T-helper 1 cell treated with Interleukin-12 subunit alpha and Interleukin-12 subunit beta and Interleukin-4 antibody, amounts not matched to agents 30 μg/mL and 1 μg/mL, for 36 hours (primary cell): ENCODE measurements around the gene FAM156B.
"Not testable (repeated sequence)": the region's sequence is repeated elsewhere in the genome, so short reads cannot be mapped to it uniquely, and the experiment has no call there.

Experiments used
- H3K27ac Mint-ChIP-seq: one replicate; pipeline ENCODE4 v1.8.0; 2021; ENCODE audit warnings: mild to moderate bottlenecking, mixed read lengths
- H3K27me3 Mint-ChIP-seq: one replicate; pipeline ENCODE4 v1.8.0; 2021; ENCODE audit warnings: low read depth, mixed read lengths
- H3K36me3 Mint-ChIP-seq: one replicate; pipeline ENCODE4 v1.8.0; 2021; ENCODE audit warnings: low read depth, mixed read lengths
- H3K4me1 Mint-ChIP-seq: one replicate; pipeline ENCODE4 v1.8.0; 2021; ENCODE audit warnings: low read depth, mixed read lengths
- H3K4me3 Mint-ChIP-seq: one replicate; pipeline ENCODE4 v1.8.0; 2021; ENCODE audit warnings: mild to moderate bottlenecking, moderate library complexity, mixed read lengths
- H3K9me3 Mint-ChIP-seq: one replicate; pipeline ENCODE4 v1.8.0; 2021; ENCODE audit warnings: mixed read lengths

Gene FAM156B

DNA sequence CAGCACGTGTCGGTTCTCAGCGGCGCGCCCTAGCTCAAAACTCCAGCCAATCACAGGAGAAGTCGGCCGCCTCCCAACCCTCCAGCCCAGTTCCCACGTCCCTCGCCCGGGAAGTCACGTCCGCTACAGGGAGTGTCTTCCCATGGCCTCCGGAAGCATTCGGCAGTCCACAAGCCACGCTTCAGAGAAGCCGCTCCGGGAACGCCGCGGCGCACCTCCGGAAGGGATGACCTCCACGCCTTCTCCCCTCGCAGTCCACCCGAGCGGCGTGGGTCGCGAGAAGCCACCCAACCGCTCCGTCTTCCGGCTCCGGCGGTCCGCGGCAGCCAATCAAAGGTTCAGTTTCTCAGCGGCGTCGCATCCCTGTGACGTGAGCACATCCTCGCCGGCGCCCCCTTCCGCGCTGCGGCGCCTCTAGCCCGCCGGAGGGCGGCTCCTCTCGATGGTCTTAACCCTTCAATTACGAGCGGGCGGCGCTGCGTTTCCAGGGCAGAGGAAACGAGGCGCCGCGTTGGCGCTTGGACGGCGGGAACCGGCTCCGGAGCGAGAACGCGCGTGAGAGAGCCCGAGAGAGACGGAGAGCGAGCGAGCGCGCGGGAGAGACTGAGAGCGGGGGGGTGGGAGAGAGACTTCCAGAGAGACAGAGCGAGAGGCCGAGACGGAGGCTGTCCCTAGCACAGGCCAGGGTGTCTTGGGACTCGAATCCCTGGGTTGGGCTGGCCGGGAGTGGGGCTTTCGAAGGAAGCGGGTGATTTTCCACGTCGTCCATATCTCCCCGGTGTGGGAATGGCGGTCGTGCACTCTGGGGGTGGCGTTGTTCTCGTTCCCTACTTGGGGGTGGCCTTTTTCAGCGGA is at the start of gene FAM156B:
Gene FAM156B, plus strand, starts transcription at position 476 of the 855 bp plus-strand sequence. CDS start 9,896 bp downstream, outside the sequence.
- H3K4me3 Mint-ChIP-seq, H3K4me1 Mint-ChIP-seq, H3K27me3 Mint-ChIP-seq, H3K36me3 Mint-ChIP-seq, H3K27ac Mint-ChIP-seq, H3K9me3 Mint-ChIP-seq: not testable (repeated sequence)

DNA sequence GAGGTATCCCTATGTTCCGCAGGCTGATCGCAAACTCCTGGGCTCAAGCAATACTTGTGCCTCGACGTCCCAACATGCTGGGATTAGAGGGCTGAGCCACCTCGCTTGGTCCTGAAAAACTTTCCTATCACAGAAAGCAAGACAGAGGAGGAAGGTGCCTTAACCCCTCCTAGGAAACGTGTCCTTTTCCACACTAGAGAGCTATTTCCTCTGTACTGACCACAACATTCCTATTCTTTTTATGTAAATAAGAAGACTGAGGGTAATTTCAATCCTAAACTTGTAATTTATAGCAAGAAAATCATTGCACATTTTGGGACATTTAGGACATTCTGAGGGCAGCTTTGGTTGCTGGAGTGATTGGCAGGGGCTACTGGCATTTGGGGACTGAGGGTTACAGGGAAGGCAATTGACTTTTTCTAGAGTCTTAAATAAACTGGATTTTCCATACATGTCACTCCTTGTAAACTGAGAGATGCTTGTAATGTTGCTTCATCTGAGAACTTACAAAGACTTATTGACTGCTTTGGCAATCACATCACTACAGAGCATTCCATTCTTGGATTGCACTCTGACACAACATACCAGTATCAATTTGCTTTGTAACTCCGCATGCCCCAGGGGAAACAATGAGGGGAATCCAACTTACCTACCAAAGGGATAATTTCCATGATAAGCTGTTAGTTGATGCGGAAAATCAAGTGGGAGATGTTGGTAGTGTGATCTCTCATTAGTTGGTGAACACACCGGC is 44.8 kb upstream of the FAM156B start:
- Mint-ChIP-seq H3K27me3 (peaks cover 4% of the 10 kb centered on the region), H3K4me1 (no peaks in the 10 kb centered on the region), H3K27ac (no peak overlapping the region), H3K4me3 (no peak overlapping the region), H3K36me3 (no peaks in the 10 kb centered on the region), H3K9me3 (no peaks in the 10 kb centered on the region)

DNA sequence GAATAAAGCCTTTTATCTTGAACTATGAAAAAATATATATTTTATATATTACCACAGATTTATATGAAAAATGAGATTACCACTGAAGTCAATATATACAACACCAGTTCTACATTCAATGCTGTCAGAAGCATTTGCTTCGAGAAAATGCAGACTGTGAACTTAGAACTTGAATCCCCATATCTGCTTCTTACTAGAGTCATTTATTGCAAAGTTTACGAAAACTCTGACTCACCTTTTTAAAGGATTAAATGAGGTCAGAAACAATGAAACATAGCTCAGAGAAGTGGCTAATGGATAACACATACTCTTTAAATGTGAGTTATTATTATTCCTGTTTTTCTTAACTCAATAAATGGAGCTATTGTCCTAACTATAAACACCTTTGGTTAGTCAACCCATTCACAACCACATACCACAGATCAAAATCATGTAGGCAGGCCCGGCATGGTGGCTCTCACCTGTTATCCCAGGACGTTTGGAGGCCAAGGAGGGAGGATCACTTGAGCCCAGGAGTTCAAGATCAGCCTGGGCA is 40.1 kb upstream of the FAM156B start:
- H3K4me3 Mint-ChIP-seq, H3K27me3 Mint-ChIP-seq, H3K36me3 Mint-ChIP-seq, H3K9me3 Mint-ChIP-seq, H3K27ac Mint-ChIP-seq, H3K4me1 Mint-ChIP-seq: not testable (repeated sequence)

DNA sequence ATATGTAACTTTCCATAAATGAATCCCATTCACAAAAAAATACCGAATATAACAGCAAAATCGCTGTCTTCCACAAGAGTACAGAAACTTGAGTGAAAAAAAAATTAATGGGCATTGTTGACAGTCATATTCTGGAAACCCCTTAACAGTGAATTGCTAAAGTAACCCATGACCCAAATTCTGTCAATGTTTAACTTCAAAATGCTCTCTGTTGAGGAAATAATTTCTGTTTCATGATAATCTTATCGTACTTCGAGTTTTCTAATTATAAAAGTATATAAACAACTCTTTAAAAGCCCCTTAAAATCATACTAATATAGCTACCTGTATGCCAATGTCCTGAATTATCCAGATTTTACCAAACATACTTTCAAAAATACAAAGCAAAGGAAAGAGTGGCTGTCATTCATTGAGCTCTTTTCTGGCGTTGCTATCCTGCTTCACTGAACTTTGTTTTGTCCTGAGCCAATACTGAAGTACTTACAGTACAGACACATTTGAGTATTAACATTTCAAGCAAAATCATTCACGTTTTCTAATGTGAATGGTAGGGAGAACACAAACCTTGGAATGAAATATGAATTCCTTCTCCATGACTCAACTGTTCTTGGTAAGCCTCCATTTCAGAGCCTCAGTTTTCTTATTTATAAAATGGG is 31.7 kb upstream of the FAM156B start:
- no peaks in the 10 kb centered on the region for H3K9me3 Mint-ChIP-seq
- peaks cover 3% of the 10 kb centered on the region for H3K27me3 Mint-ChIP-seq
- H3K4me3 Mint-ChIP-seq, result no peak overlapping the region
- H3K4me1 Mint-ChIP-seq, result no peaks in the 10 kb centered on the region
- H3K27ac Mint-ChIP-seq, result no peak overlapping the region
- no peaks in the 10 kb centered on the region for H3K36me3 Mint-ChIP-seq

GRCh38 chrX:52867610-52868348 is 29.4 kb upstream of the FAM156B start, which contains the start of gene XAGE3:
TSS of gene XAGE3 (minus strand) at chrX:52868083. CDS start at chrX:52867133, 950 bp downstream.
- H3K36me3 Mint-ChIP-seq, result no peaks in the 10 kb centered on the region
- H3K4me1 Mint-ChIP-seq, result no peaks in the 10 kb centered on the region
- H3K9me3 Mint-ChIP-seq, result no peaks in the 10 kb centered on the region
- H3K27me3 Mint-ChIP-seq, result peaks cover 3% of the 10 kb centered on the region
- H3K4me3 Mint-ChIP-seq, result no peak within 1 kb of the TSS
- no peak within 1 kb of the TSS for H3K27ac Mint-ChIP-seq

DNA sequence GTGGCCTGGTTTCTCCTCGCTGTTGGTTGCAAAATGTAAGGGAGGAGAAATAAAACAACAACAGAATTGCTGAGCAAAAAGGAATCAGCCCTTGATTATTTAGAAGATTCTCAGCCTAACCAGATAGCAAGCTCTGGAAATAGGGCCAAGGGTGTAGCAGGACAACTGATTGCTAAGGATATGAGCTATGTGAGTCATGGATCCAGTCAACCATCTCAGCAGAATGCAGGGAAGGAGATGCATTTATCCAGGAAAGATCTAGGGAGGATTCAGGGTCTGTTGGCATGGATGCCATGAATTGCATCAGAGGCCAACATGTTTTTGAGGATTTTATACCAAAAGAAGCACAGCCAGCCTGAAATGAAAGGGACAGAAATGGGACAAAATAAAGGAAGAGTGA is 27.1 kb upstream of the FAM156B start:
- Mint-ChIP-seq H3K27me3 (no peaks in the 10 kb centered on the region), H3K27ac (no peak overlapping the region), H3K4me3 (no peak overlapping the region), H3K4me1 (no peaks in the 10 kb centered on the region), H3K36me3 (no peaks in the 10 kb centered on the region), H3K9me3 (no peaks in the 10 kb centered on the region)

DNA sequence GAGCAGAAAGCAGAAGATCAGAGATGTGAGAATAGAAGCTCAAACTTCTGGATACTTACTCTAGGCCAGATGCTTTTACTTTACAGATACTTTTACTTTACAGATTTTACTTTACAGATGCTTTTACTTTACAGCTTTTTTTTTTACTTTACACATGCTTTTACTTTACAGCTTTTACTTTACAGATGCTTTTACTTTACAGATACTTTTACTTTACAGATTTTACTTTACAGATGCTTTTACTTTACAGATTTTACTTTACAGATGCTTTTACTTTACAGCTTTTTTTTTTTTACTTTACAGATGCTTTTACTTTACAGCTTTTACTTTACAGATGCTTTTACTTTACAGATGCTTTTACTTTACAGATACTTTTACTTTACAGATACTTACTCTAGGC is 23.3 kb upstream of the FAM156B start:
- H3K9me3 Mint-ChIP-seq, H3K36me3 Mint-ChIP-seq, H3K4me3 Mint-ChIP-seq, H3K27me3 Mint-ChIP-seq, H3K4me1 Mint-ChIP-seq, H3K27ac Mint-ChIP-seq: not testable (repeated sequence)

GRCh38 chrX:52874661-52875060 is 22.5 kb upstream of the FAM156B start:
- Mint-ChIP-seq H3K27ac (no peak overlapping the region), H3K27me3 (no peaks in the 10 kb centered on the region), H3K9me3 (no peaks in the 10 kb centered on the region), H3K4me1 (no peaks in the 10 kb centered on the region), H3K4me3 (no peak overlapping the region), H3K36me3 (no peaks in the 10 kb centered on the region)

DNA sequence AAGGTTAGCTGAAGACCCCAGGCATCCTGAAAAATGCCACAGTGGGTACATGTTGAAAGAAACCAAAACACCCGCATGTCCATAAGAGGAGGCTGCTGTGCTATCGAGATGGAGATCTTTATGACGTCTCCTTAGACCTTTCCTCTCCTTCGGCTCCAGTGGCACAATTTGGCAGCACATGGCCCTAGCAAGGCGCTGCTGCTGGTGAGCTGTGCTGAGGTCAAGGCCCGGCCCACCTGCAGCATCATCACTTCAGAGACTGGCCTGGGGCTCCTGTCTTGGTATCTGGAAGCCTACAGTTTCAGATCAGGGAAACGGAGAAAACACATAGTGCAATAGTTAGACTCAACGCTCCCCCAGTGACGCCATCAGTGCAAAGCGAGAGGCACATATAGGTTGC is 21.7 kb upstream of the FAM156B start:
- not testable (repeated sequence) for H3K36me3 Mint-ChIP-seq, H3K4me3 Mint-ChIP-seq, H3K4me1 Mint-ChIP-seq, H3K27me3 Mint-ChIP-seq, H3K9me3 Mint-ChIP-seq, H3K27ac Mint-ChIP-seq

DNA sequence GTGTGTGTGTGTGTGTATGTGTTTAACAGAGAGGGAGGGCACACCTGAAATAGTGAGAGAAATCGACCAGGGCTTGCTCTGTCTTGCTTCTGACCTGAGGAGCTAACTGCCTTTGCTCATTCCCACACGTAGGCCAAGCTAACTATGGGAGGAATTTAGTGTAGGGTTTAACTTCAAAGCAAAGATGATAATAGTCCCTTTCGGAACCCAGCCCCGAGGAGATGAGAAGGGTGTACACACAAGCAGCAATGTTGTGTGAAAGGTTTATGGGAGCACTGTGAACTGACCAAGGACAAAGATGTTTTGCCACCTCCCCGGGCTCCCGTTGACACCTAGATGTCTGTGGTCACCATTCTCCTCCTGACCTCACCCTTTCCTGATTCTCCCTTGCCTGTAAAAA is 20.7 kb upstream of the FAM156B start:
- not testable (repeated sequence) for H3K27me3 Mint-ChIP-seq, H3K36me3 Mint-ChIP-seq, H3K4me3 Mint-ChIP-seq, H3K4me1 Mint-ChIP-seq, H3K27ac Mint-ChIP-seq, H3K9me3 Mint-ChIP-seq

DNA sequence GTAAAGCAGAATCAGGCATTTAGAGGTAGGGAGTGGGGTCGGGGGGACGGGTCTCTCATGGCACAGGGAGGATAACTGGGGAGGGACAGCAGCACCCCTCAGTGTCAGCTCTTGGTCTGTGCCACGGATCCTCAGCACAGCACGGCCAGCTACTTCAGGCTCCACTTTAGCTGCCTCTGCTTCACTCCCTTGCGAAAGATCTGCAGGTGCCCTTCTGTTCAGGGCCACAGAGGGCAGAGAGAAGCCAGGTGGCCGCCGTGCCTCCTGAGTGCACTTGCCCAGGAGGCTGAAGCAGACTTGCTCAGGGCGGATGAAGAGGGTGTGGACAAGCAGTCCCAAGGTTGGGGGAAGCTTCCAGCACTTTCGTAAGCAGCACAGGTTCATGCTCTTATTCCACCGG is 9.7 kb upstream of the FAM156B start:
- not testable (repeated sequence) for H3K36me3 Mint-ChIP-seq, H3K27ac Mint-ChIP-seq, H3K4me3 Mint-ChIP-seq, H3K4me1 Mint-ChIP-seq, H3K27me3 Mint-ChIP-seq, H3K9me3 Mint-ChIP-seq

GRCh38 chrX:52888090-52888489 is 9.0 kb upstream of the FAM156B start:
- H3K4me1 Mint-ChIP-seq, H3K9me3 Mint-ChIP-seq, H3K36me3 Mint-ChIP-seq, H3K27ac Mint-ChIP-seq, H3K4me3 Mint-ChIP-seq, H3K27me3 Mint-ChIP-seq: not testable (repeated sequence)

GRCh38 chrX:52896438-52896837 is 692 bp upstream of the FAM156B start:
- H3K27ac Mint-ChIP-seq, H3K4me3 Mint-ChIP-seq, H3K27me3 Mint-ChIP-seq, H3K4me1 Mint-ChIP-seq, H3K36me3 Mint-ChIP-seq, H3K9me3 Mint-ChIP-seq: not testable (repeated sequence)

DNA sequence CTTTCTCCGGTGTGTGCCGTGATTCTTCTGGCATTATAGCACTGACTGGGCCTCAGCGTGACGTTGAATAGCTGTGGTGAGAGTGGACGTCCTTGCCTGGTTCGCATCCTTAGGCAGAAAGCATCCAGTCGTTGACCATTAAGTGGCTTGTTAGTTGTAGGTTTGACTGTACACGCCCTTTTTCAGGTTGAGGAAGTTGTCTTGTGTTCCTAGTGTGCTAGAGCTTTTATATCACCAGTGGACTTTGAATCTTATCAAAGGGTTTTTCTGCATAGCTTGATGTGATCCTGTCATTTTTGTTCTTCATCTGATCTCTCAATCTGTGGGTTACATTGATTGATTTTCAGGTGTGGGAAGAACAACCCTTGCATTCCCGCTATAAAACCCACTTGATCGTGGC is 8.4 kb downstream of the FAM156B start:
- not testable (repeated sequence) for H3K27ac Mint-ChIP-seq

More for the DNA sequence above, 8.4 kb downstream of the FAM156B start:
- not testable (repeated sequence) for H3K9me3 Mint-ChIP-seq, H3K36me3 Mint-ChIP-seq, H3K4me3 Mint-ChIP-seq, H3K27me3 Mint-ChIP-seq, H3K4me1 Mint-ChIP-seq
